Testis (tissue), 2 donors: ENCODE data around the gene PFKFB4.

Source experiments
- POLR2A ChIP-seq: fragments of 450-650 bp; IDR thresholded peaks from one replicate; pipeline ENCODE4 v1.6.1; 2017; ENCODE audit warnings: antibody characterized with exemption, mild to moderate bottlenecking, moderate library complexity
- TF ChIP-seq, protein P1 (sequence below), 3 experiments: fragments of 450-650 bp in 2 of 3; fragments of 200-600 bp in 1 of 3; sonication (generic) in 1 of 3; IDR thresholded peaks; one replicate each; pipeline ENCODE4 v1.5.1; 2016 to 2019; ENCODE audit warnings: antibody characterized with exemption in 3 of 3, mild to moderate bottlenecking in 2 of 3, moderate library complexity in 1 of 3

DNA sequence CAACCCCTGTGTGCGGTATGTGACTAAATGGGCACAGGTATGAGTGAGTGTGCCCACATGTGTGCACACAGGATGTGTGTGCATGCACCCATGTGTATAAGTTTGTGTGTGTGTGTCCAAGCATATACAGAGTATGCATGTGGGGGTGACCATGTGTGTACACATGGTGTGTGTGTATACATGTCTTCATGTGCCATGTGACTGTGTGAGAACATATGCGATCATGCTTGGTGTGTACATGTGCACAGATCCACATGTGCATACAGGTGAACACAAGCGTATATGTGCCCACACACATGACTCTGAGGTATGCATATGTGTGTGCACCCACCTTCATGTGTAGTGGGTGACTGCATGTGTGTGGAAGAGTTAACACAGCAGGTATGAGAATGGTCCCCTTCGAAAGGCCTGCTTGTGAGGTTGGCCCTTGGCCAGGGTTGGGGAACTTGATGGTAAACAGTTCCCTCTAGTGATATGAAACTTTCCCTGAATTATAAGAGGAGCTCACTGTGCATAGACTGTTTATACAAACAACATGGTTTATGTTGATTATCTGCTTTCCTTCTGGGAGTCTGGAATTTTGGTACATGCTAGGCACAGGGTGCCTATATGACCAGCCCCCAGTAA, 10.3 kb downstream of the PFKFB4 start:
- TF ChIP-seq, protein P1, sequence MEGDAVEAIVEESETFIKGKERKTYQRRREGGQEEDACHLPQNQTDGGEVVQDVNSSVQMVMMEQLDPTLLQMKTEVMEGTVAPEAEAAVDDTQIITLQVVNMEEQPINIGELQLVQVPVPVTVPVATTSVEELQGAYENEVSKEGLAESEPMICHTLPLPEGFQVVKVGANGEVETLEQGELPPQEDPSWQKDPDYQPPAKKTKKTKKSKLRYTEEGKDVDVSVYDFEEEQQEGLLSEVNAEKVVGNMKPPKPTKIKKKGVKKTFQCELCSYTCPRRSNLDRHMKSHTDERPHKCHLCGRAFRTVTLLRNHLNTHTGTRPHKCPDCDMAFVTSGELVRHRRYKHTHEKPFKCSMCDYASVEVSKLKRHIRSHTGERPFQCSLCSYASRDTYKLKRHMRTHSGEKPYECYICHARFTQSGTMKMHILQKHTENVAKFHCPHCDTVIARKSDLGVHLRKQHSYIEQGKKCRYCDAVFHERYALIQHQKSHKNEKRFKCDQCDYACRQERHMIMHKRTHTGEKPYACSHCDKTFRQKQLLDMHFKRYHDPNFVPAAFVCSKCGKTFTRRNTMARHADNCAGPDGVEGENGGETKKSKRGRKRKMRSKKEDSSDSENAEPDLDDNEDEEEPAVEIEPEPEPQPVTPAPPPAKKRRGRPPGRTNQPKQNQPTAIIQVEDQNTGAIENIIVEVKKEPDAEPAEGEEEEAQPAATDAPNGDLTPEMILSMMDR (IDR thresholded peaks at IDR 0.05) = no peak
- no peak for TF ChIP-seq POLR2A
